Effector memory CD8-positive, alpha-beta T cell (primary cell): ENCODE data around the gene CYP27C1.

Source experiments
- ATAC-seq: fragments of 150-1000 bp; cut with Tn5 transposase; replicated peaks from 2 replicates; pipeline ENCODE4 v1.10.0; 2021; ENCODE audit warnings: mild to moderate bottlenecking, moderate library complexity
- DNase-seq, 3 experiments: peaks; one replicate each; pipeline ENCODE4 v3.0.0; 2021
- H3K27ac Mint-ChIP-seq, 2 donors: one replicate each; pipeline ENCODE4 v1.8.0; 2022; ENCODE audit warnings: mild to moderate bottlenecking in 2 of 2, mixed read lengths in 2 of 2, moderate library complexity in 2 of 2
- H3K27me3 Mint-ChIP-seq, 2 donors: one replicate each; pipeline ENCODE4 v1.8.0; 2022; ENCODE audit warnings: mixed read lengths in 2 of 2
- H3K36me3 Mint-ChIP-seq: one replicate; pipeline ENCODE4 v1.8.0; 2022; ENCODE audit warnings: mild to moderate bottlenecking, moderate library complexity, mixed read lengths; ENCODE audit not compliant: insufficient read depth
- H3K4me1 Mint-ChIP-seq, 2 donors: one replicate each; pipeline ENCODE4 v1.8.0; 2022; ENCODE audit warnings: low read depth in 2 of 2, mixed read lengths in 2 of 2
- H3K4me3 Mint-ChIP-seq, 2 donors: one replicate each; pipeline ENCODE4 v1.8.0; 2022; ENCODE audit warnings: mild to moderate bottlenecking in 2 of 2, mixed read lengths in 2 of 2, moderate library complexity in 2 of 2
- H3K9me3 Mint-ChIP-seq, 2 donors: one replicate each; pipeline ENCODE4 v1.8.0; 2022; ENCODE audit warnings: mixed read lengths in 2 of 2

CYP27C1 gene

DNA sequence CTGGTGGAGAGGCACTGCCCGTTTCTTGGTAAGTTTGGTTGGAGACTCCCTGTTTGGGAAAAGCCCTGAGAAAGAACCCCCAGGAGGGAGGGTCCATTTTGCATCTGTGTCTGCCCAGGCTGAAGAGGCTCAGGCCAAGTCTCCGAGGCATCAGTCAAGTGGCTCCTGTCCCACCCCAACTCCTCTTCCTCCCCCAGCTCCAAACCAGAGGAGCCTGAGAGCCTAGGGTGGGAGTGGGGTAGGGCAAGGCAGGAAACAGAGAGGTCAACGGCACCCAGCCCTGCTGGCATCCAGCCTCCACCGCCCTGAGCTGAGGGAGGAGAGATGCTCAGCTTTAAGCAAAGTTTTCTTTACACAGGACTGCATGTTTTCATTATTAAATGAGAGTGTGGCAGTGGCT lies 38.2 kb downstream of the CYP27C1 start:
- ATAC-seq (no peak), DNase-seq (no peak)
- Mint-ChIP-seq H3K4me3 (no peak overlapping the region), H3K27me3 (peaks cover 19 to 40% of the 10 kb centered on the region in 2 donors), H3K36me3 (peaks cover 4% of the 10 kb centered on the region), H3K9me3 (peaks cover 3 to 11% of the 10 kb centered on the region in 2 donors), H3K27ac (peak overlapping the region in 1 of 2 donors; percentile 38), H3K4me1 (peaks cover 4 to 5% of the 10 kb centered on the region in 2 donors)

DNA sequence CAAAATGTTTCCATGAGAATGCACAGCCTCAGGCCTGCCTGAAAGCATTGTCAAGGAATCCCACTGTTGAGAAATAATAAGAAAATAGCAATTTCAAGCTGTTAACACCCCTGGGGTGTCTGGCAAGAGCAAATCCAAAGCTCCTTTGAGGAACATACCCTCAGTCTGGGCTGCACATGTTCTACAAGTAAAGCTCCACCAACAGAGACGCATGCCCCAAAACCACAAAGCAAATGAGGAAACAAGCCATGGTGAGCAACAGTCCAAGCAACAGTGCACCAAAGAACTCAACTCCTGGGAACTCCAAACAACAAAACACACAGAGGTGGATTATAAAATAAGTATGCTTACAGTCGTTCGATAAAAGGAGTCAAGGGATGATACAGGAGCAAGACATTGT lies 40.3 kb downstream of the CYP27C1 start:
- DNase-seq (no peak), ATAC-seq (no peak)
- Mint-ChIP-seq H3K27ac (no peak overlapping the region), H3K4me3 (no peak overlapping the region), H3K4me1 (no peaks in the 10 kb centered on the region), H3K9me3 (peaks cover 3 to 11% of the 10 kb centered on the region in 2 donors), H3K27me3 (peaks cover 14 to 46% of the 10 kb centered on the region in 2 donors), H3K36me3 (no peaks in the 10 kb centered on the region)

DNA sequence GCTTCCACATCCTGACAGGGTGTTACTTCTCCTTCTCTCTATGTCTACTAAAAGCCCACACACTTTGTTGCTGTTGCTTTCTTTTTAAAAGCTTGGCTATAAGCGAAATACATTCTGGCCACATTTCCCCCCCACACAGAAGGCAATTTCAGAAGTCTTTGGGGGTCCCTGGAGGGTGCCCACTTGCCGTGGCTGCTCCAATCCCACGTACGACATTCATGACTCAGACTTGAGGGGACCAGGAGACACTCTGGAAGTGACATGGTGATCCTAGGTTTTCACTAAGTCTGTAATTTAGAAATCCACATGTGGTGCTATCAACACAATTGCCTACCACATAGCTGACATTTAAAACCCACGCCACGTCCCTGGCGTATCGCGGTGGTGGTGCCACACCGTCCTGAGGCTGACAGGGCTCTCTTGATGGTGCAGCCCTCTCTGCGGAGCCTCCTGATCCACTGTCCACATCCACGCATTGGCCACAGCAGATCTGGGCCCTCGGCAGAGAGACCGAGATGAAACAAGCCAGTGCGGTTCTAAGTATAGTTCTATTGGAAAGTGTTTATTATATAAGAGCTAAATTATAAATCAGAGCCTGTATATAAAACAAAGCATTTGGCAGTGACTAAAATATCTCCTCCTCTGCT lies 42.4 kb downstream of the CYP27C1 start:
- DNase-seq (no peak), ATAC-seq (no peak)
- no peak overlapping the region for H3K27ac Mint-ChIP-seq
- peaks cover 16 to 33% of the 10 kb centered on the region in 2 donors for H3K27me3 Mint-ChIP-seq
- no peaks in the 10 kb centered on the region for H3K36me3 Mint-ChIP-seq
- no peak overlapping the region for H3K4me3 Mint-ChIP-seq
- peaks cover 3 to 11% of the 10 kb centered on the region in 2 donors for H3K9me3 Mint-ChIP-seq
- H3K4me1 Mint-ChIP-seq: no peaks in the 10 kb centered on the region

DNA sequence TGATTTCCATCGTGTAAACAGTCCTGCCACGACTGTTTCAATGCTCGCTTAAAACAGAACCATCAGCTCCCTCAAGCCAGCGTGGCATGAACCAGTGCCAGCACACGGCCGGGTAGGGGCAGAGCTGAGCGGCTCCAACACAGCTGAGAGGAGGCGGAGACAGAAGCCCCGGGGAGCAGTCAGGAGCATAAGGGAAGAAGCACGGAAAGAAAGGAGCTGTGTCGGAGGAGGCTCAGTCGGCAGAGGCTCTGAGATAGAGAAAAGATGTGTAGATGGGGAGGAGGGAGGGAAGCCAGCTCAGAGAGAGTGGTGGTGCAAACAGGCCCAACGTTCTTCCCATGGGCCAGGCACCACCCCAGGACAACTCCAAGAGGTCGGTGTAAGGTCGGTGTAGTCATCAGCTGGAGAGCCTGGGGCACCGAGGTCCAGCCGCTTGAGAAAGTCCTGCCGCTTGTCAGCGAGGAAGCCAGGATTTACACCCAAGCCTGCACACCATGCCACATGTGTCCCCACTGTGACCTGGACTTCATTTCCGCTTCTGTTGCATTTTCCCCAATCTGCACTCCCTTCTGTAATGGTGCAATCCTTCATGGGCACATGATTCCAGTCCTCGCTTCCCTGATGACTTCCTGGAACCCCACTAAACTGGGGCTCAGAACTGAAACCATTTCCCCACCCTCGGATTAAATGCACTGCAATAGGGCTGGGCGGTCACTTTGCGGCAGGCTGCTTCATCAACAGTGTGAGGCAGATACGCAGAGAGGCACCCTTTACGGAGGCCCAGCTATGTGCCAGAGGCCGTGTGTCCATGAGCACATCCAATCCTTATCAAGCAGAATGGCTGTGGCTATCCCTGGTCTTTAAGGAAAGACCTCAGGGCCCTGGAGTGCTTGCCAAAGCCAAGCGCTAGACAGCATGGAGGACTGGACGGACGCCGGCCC lies 43.5 kb downstream of the CYP27C1 start:
- Mint-ChIP-seq H3K4me3 (no peak overlapping the region), H3K4me1 (no peaks in the 10 kb centered on the region), H3K36me3 (no peaks in the 10 kb centered on the region), H3K9me3 (peaks cover 3 to 11% of the 10 kb centered on the region in 2 donors), H3K27me3 (peaks cover 16 to 31% of the 10 kb centered on the region in 2 donors), H3K27ac (no peak overlapping the region)
- ATAC-seq (no peak), DNase-seq (no peak)

DNA sequence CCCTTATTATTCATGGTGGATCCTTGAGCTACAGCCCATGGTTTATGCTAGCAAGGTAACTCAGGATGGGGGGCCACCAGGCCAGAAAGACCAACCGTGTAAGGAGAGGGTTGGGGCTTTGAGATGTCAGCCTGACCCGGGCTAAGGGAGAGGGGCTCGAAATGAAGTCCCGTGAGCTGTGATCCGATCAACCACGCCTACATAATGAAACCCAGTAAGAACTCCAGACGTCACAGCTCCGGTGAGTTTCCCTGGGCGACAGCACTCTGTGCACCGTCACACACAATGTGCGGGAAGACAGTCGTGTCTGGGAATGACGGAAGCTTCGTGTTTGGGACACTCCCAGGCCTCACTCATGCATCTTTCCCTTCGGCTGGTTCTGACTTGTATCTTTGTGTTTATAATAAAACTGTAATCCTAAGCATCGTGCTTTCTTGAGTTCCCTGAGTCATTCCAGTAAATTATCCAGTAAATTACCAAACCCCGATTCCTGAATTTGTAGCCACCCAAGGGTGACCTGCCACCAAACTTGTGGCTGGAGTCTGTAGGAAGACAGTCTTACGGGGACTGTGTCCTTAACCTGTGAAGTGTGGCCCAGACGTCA lies 44.2 kb downstream of the CYP27C1 start:
- H3K27me3 Mint-ChIP-seq: peaks cover 16 to 31% of the 10 kb centered on the region in 2 donors
- no peaks in the 10 kb centered on the region for H3K36me3 Mint-ChIP-seq
- H3K9me3 Mint-ChIP-seq: peaks cover 3 to 10% of the 10 kb centered on the region in 2 donors
- H3K4me1 Mint-ChIP-seq: no peaks in the 10 kb centered on the region
- no peak overlapping the region for H3K4me3 Mint-ChIP-seq
- ATAC-seq (no peak), DNase-seq (no peak)
- H3K27ac Mint-ChIP-seq: no peak overlapping the region

DNA sequence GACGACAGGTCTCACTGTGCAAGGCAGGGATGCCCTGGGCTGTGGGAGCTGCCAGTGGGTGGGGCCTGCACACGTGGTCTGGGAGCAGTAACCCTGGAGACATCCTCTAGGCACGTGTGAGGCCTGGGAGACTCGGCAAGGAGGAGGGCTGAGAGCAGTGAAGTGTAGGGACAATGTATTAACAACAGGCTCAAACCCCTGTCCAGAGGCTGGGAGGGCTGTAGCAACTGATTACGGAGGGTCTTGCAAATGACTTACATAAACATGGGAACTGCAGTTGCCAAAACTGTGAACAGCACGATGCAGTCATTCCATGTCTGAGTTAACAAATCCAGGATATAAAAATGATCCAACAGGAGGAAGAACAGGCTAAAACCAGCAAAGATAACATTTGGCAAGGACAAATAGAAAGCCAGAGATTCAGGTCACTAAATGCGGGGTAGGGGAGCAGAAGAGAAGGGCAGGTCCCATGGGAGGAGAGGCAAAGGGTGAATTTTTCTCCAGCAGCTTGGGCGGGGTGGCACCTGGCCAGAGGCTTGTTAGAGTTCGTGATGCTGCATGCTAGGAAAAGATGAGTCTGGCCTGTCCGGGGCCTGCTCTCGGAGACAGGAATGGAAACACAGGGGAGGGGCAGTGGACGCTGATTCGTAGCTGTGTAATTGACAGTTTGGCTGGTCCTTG lies 44.9 kb downstream of the CYP27C1 start:
- H3K27me3 Mint-ChIP-seq: peaks cover 16 to 31% of the 10 kb centered on the region in 2 donors
- H3K36me3 Mint-ChIP-seq: no peaks in the 10 kb centered on the region
- ATAC-seq (no peak), DNase-seq (no peak)
- no peak overlapping the region for H3K4me3 Mint-ChIP-seq
- H3K9me3 Mint-ChIP-seq: peaks cover 0 to 4% of the 10 kb centered on the region in 2 donors
- H3K4me1 Mint-ChIP-seq: no peaks in the 10 kb centered on the region
- no peak overlapping the region for H3K27ac Mint-ChIP-seq

DNA sequence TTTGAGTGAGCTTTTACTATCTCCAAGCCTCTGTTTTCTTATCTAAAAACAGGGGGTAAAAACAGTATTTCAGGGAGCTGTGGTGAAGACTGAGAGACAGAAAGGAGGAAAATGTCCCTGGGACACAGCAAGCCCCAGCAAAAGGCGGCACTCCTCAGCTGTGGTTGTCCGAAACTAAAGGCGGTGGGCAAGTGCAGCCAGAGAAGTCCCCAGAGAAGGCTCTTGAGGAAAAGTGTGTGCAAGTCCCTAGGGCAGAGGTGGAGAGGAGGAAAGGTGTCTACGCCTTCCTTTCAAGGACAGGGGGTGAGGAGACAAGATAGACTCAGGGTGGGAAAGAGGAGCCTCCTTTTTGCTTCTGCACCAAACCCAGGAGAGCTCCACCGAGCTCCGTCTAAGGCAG lies 45.5 kb downstream of the CYP27C1 start:
- H3K36me3 Mint-ChIP-seq: no peaks in the 10 kb centered on the region
- no peak for DNase-seq
- no peak for ATAC-seq
- no peak overlapping the region for H3K27ac Mint-ChIP-seq
- no peak overlapping the region for H3K4me3 Mint-ChIP-seq
- no peaks in the 10 kb centered on the region for H3K4me1 Mint-ChIP-seq
- no peaks in the 10 kb centered on the region for H3K9me3 Mint-ChIP-seq
- H3K27me3 Mint-ChIP-seq: peaks cover 16 to 31% of the 10 kb centered on the region in 2 donors

DNA sequence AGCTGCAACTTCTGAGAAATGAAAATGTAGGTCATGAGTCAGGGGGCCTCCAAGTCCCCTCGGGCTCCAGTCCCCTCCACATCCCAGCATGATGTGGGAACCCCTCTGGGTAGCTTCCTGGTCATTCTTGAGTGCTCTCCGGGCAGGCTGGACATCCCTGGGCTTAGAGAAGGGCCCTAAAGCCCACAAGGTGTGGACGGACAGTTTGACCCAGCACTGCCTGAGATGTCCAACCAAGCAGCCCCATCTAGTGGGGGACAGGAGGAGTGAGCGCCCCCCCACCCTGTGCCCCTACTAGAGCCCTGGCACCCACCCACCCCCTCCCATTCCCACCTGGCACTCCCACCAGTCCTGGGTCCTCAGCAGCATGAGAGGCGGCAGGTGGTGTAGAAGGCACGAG lies 46.0 kb downstream of the CYP27C1 start:
- peaks cover 16 to 31% of the 10 kb centered on the region in 2 donors for H3K27me3 Mint-ChIP-seq
- no peaks in the 10 kb centered on the region for H3K9me3 Mint-ChIP-seq
- no peak for DNase-seq
- H3K36me3 Mint-ChIP-seq: no peaks in the 10 kb centered on the region
- H3K4me1 Mint-ChIP-seq: no peaks in the 10 kb centered on the region
- ATAC-seq: no peak
- no peak overlapping the region for H3K27ac Mint-ChIP-seq
- no peak overlapping the region for H3K4me3 Mint-ChIP-seq

DNA sequence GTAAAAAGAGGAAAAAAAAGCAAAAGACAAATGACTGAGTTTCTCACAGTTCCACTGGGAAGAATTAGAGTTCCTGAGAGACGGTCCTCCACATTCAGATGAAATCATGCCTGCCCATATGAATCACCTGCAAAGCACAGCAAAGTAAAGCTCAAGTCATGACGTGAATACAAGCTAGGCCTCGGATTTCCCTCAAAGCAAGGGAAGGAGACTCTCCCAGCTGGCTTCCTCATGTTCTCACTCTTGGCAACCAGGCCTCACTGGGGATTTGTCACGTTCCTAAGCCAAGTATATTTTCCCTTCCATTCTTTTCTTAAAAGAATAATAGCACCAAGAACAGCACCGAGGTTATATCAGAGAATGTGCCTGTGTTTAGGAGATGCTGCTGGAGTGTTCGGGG lies 47.0 kb downstream of the CYP27C1 start:
- Mint-ChIP-seq H3K9me3 (no peaks in the 10 kb centered on the region), H3K4me3 (no peak overlapping the region), H3K27me3 (peaks cover 16 to 31% of the 10 kb centered on the region in 2 donors), H3K4me1 (no peaks in the 10 kb centered on the region), H3K27ac (no peak overlapping the region), H3K36me3 (no peaks in the 10 kb centered on the region)
- ATAC-seq (no peak), DNase-seq (no peak)

DNA sequence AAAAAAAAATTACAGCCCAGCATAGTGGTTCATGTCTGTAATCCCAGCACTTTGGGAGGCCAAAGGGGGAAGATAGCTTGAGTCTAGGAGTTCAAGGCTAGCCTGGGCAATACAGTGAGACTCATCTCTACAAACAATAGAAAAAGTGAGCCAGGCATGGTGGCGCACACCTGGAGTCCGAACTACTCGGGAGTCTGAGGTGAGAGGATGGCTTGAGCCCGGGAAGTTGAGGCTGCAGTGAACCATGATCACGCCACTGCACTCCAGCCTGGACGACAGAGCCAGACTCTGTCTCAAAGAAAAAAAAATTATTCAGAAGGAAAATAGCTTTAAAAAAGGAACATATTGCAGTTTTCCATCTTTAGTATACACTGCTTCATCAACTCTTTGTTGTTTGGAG lies 47.8 kb downstream of the CYP27C1 start:
- no peak overlapping the region for H3K4me3 Mint-ChIP-seq
- no peaks in the 10 kb centered on the region for H3K9me3 Mint-ChIP-seq
- no peak for DNase-seq
- H3K27ac Mint-ChIP-seq: no peak overlapping the region
- H3K27me3 Mint-ChIP-seq: peaks cover 16 to 33% of the 10 kb centered on the region in 2 donors
- no peaks in the 10 kb centered on the region for H3K36me3 Mint-ChIP-seq
- no peaks in the 10 kb centered on the region for H3K4me1 Mint-ChIP-seq
- no peak for ATAC-seq

DNA sequence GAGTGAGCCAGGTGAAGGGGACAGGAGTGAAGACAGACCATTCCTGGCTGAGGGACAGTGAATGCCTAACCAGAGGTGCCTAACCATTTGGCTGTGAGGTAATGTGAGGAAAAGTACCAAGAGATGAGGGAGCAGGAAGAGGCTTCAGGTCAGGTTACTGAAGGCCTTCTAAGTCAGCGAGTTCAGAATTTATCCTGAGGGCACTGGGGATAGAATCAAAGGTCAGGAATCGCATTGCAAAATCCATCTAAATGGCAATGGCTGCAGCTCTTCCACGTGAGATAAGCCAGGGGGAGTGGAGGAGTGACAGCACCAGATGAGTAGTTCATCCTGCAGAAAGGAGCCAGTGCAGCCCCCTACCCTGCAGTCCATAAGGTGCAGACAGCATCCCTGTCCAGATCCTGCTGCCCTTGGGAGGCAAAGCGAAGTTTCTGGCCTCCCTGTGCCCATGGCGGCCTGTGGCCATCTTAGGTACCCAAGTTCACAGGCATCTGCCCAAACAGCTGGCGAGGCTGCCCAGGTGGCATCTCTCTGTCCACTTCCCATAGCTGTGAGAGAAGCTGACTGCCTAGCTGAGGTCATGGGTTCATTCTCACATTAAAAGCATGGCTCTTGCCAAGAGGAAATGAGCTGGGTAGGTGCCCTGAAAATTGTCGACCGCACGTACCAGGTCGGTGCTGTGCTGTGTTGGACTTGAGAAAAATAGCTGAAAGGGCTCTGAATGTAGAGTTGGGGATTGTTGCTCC lies 49.5 kb downstream of the CYP27C1 start:
- Mint-ChIP-seq H3K27me3 (peaks cover 17 to 25% of the 10 kb centered on the region in 2 donors), H3K9me3 (no peaks in the 10 kb centered on the region), H3K4me3 (no peak overlapping the region), H3K36me3 (no peaks in the 10 kb centered on the region), H3K4me1 (no peaks in the 10 kb centered on the region), H3K27ac (no peak overlapping the region)
- ATAC-seq (no peak), DNase-seq (no peak)

DNA sequence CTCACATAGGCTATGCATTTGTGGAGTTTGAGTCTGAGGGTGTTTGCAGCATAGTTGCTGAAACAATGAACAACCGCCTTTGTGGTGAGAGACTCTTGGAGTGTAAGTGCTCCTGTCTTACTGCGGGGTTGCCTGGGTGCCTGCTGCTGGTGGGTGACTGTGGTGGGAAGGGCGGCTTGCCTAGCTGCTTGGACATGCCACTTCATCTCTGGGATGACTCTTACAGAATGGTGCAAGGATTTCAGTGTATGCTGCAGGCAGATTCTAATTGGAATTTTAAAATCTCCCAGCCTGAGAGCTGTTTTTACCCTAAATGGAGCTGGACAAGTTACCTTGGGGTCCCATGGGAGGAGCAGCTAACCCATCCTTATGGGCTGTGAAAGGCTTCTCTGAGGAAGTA lies 50.1 kb downstream of the CYP27C1 start:
- Mint-ChIP-seq H3K27me3 (peaks cover 12 to 23% of the 10 kb centered on the region in 2 donors), H3K4me3 (no peak overlapping the region), H3K27ac (no peak overlapping the region), H3K9me3 (no peaks in the 10 kb centered on the region), H3K36me3 (no peaks in the 10 kb centered on the region), H3K4me1 (no peaks in the 10 kb centered on the region)
- no peak for DNase-seq
- ATAC-seq: no peak
